Endothelial cell of umbilical vein (primary cell): ENCODE results near the gene KIAA1671. TPM values are rescaled to one million over a fixed set of nuclear protein-coding genes. Genes with fewer than 3 reads are reported as not detected.

Experiments
- BruUV-seq: library from RNA; stranded (reverse); fragments of 400-500 nt; replicated peaks from 2 replicates; lab custom pipeline; 2021; lab: Mats Ljungman, UMichigan
- CTCF ChIA-PET: fragments of 300-600, 350-600 bp; sonication (Branson Sonifier 250); formaldehyde crosslinking; loops from one replicate; lab custom pipeline; 2021; ENCODE audit warnings: antibody characterized with exemption, inconsistent platforms; lab: Charles Lee
- POLR2A ChIA-PET: fragments of 300-600, 350-600 bp; sonication (Branson Sonifier 250); formaldehyde crosslinking; loops from one replicate; lab custom pipeline; 2021; ENCODE audit warnings: antibody characterized with exemption, inconsistent platforms; lab: Charles Lee
- DNase-seq: peaks from one replicate; pipeline ENCODE4 v3.0.0-alpha.2; 2011; ENCODE audit warnings: low read depth, low spot score
- FAIRE-seq: peaks from 2 replicates; lab custom pipeline; 2011; peaks lifted over from hg19 to GRCh38; lab: Jason Lieb, UNC
- H2AFZ ChIP-seq: 2 replicates; pipeline ENCODE4 v1.6.0; 2012; ENCODE audit warnings: low read depth, low read length, control low read depth, inconsistent platforms
- H3K27ac ChIP-seq: 2 replicates; pipeline ENCODE4 v1.5.1; 2011; ENCODE audit warnings: low read depth, mild to moderate bottlenecking, control low read depth, low read length, moderate library complexity; ENCODE audit not compliant: insufficient read depth
- H3K27me3 ChIP-seq, 2 experiments: 2 replicates each; pipeline versions ENCODE4 v1.6.0 to v1.6.1; 2011; ENCODE audit warnings: low read length in 2 of 2, mixed read lengths in 1 of 2; ENCODE audit not compliant: control insufficient read depth in 2 of 2, insufficient read depth in 2 of 2
- H3K36me3 ChIP-seq, 2 experiments: 2 replicates in 1 of 2; 3 replicates in 1 of 2; pipeline ENCODE4 v1.5.1; 2011; ENCODE audit warnings: low read length in 2 of 2, mild to moderate bottlenecking in 1 of 2, moderate library complexity in 1 of 2; ENCODE audit not compliant: control insufficient read depth in 2 of 2, insufficient read depth in 2 of 2; ENCODE audit errors: extremely low read depth in 1 of 2
- H3K4me1 ChIP-seq: 3 replicates; pipeline ENCODE4 v1.5.1; 2011; ENCODE audit warnings: mild to moderate bottlenecking, low read length; ENCODE audit not compliant: control insufficient read depth, insufficient read depth; ENCODE audit errors: extremely low read depth
- H3K4me2 ChIP-seq: 2 replicates; pipeline ENCODE4 v1.6.1; 2011; ENCODE audit warnings: low read length, control low read depth, mixed read lengths; ENCODE audit not compliant: insufficient read depth
- H3K4me3 ChIP-seq, 3 experiments: fragments of 200-600 bp in 1 of 3; sonication (generic), shearing (Covaris generic) in 1 of 3; replicated peaks in 1 of 3; 2 replicates each; pipeline ENCODE4 v1.5.1; 2011 to 2016; ENCODE audit warnings: control low read depth in 3 of 3, low read length in 3 of 3, mild to moderate bottlenecking in 2 of 3, inconsistent platforms in 1 of 3, low read depth in 1 of 3, moderate library complexity in 1 of 3; ENCODE audit not compliant: insufficient read depth in 1 of 3
- H3K79me2 ChIP-seq: 2 replicates; pipeline ENCODE4 v1.6.0; 2012; ENCODE audit warnings: low read length, inconsistent platforms; ENCODE audit not compliant: control insufficient read depth, insufficient read depth
- H3K9ac ChIP-seq: replicated peaks from 2 replicates; pipeline ENCODE3; 2011; ENCODE audit warnings: low read length, control low read depth; ENCODE audit not compliant: insufficient read depth; ENCODE audit errors: extremely low read depth
- H3K9me1 ChIP-seq: replicated peaks from 3 replicates; pipeline ENCODE4 v1.6.0; 2011; ENCODE audit warnings: mild to moderate bottlenecking, low read length; ENCODE audit not compliant: control insufficient read depth, insufficient read depth; ENCODE audit errors: extremely low read depth
- H3K9me3 ChIP-seq: replicated peaks from 2 replicates; pipeline ENCODE4 v1.5.1; 2012; ENCODE audit warnings: low read length, inconsistent platforms; ENCODE audit not compliant: control insufficient read depth, insufficient read depth
- H4K20me1 ChIP-seq: replicated peaks from 2 replicates; pipeline ENCODE3; 2011; ENCODE audit warnings: mild to moderate bottlenecking, low read length; ENCODE audit not compliant: control insufficient read depth, insufficient read depth; ENCODE audit errors: extremely low read depth
- EZH2 ChIP-seq: IDR thresholded peaks from 2 replicates; pipeline ENCODE4 v1.6.1; 2012; ENCODE audit warnings: borderline replicate concordance, low read depth, mild to moderate bottlenecking, moderate library complexity, low read length, inconsistent platforms; ENCODE audit not compliant: severe bottlenecking
- FOS ChIP-seq: IDR thresholded peaks from 2 replicates; pipeline ENCODE4 v1.6.1; 2011; ENCODE audit warnings: mild to moderate bottlenecking, low read length, moderate library complexity, borderline replicate concordance; ENCODE audit not compliant: insufficient read depth
- GATA2 ChIP-seq: IDR thresholded peaks from 2 replicates; pipeline ENCODE4 v1.7.0; 2011; ENCODE audit warnings: low read depth, mild to moderate bottlenecking, moderate library complexity, mixed read lengths, low read length; ENCODE audit not compliant: insufficient read length, insufficient read depth
- JUN ChIP-seq: IDR thresholded peaks from 2 replicates; pipeline ENCODE4 v1.6.1; 2011; ENCODE audit warnings: borderline replicate concordance, low read depth; ENCODE audit not compliant: insufficient read length, insufficient read depth
- MYC ChIP-seq: IDR thresholded peaks from one replicate; pipeline ENCODE4 v1.6.1; 2011; ENCODE audit warnings: mild to moderate bottlenecking, low read depth, low read length
- POLR2A ChIP-seq: IDR thresholded peaks from 2 replicates; pipeline ENCODE4 v1.6.1; 2012; ENCODE audit warnings: low read depth, mild to moderate bottlenecking, control low read depth, low read length
- POLR2AphosphoS5 ChIP-seq: IDR thresholded peaks from 2 replicates; pipeline ENCODE4 v1.6.1; 2012; ENCODE audit warnings: low read depth, mild to moderate bottlenecking, control low read depth, low read length, moderate library complexity; ENCODE audit not compliant: insufficient read depth
- dilution Hi-C: fragments of 300-500 bp; cut with MboI; formaldehyde crosslinking; loops from one replicate; pipeline ENCODE4 v1.15.0; 2019; ENCODE audit warnings: low sequenced_read_pairs; ENCODE audit not compliant: extremely low pct_ligation_motif_present
- intact Hi-C: fragments of 100-400 bp; cut with micrococcal nuclease; formaldehyde crosslinking; loops from one replicate; pipeline ENCODE4 v1.10.0; 2022
- polyA plus RNA-seq, 4 experiments: library from polyadenylated mRNA; depleted of rRNA in 3 of 4; stranded (reverse) in 3 of 4; unstranded in 1 of 4; fragments of >200 nt; gene quantifications; 2 replicates each; pipeline versions ENCODE4 v1.2.1 to v1.2.3, GENCODE V29; 2011 to 2012; ENCODE audit warnings: missing spikeins in 1 of 4
- total RNA-seq: library from RNA; stranded (reverse); gene quantifications from 2 replicates; pipeline ENCODE4 v1.2.3, GENCODE V29; 2021
- TF ChIP-seq, protein P1 (sequence below), 2 donors: IDR thresholded peaks; 1 replicate in 1 of 2; 2 replicates in 1 of 2; pipeline ENCODE4 v1.5.1; 2011; ENCODE audit warnings: low read length in 2 of 2, mild to moderate bottlenecking in 2 of 2, moderate library complexity in 2 of 2, control low read depth in 1 of 2, inconsistent platforms in 1 of 2, low read depth in 1 of 2; ENCODE audit not compliant: insufficient read depth in 1 of 2; ENCODE audit errors: extremely low read depth in 1 of 2
- TF ChIP-seq, protein P2 (sequence below): IDR thresholded peaks from 2 replicates; pipeline ENCODE4 v1.6.1; 2011; ENCODE audit not compliant: insufficient read depth, insufficient read length

The KIAA1671 gene
- total and polyA plus RNA-seq, 2 donors (not counting 3 experiments of a cell fraction or from before 2014, with no cell fraction given) = 23.1 to 85.1 TPM

DNA sequence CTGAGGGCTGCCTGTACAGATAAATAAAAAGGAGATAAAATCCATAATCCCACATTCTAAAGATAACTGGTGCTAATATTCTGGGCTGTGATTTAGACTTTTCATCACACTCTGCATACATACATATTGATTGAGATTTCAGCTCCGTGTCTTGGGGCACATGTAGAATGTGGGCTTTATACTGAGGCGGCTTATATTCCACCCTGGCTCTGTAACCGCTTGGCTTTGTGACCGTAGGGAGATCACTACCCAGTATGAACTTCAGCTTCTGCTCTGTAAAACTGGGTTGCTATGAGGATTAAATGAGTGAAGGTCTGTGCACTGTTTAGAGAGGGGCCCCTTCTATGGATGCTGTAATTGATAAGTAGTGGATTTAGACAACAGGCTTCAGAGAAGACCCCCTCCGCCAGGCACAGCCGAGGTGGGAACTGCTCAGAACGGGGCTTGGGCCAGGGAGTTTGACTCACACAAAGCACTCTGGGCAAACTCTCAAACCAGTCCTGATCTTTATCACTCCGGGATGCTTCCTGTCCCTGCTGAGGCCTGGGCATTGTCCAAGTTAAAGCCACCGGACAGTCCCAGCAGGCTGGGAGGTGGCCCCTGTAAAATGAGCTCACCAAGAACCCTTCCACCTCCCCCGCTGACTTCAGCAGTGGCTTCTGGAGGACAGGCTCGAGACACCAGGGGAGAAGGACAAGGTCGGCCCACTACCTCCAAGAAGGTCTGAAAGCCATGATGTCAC is 17.2 kb downstream of the KIAA1671 start:
- H3K4me1 ChIP-seq = peaks cover 34% of the 10 kb centered on the region
- no TSS peak for BruUV-seq
- FAIRE-seq = peak; percentile 97
- ChIA-PET CTCF (interaction anchor here (0.7 to 1.9 kb wide), 6 partner anchors 13 to 79 kb away, joined by 3 to 6 read pairs (median 4); no protein-coding TSS in a partner anchor), POLR2A (no interaction called here)
- no peak overlapping the region for H3K4me3 ChIP-seq
- peak; percentile 86 for DNase-seq
- H3K27me3 ChIP-seq = no peaks in the 10 kb centered on the region
- no peaks in the 10 kb centered on the region for H3K9me3 ChIP-seq
- peak overlapping the region; percentile 72 for H3K9ac ChIP-seq
- peak overlapping the region; percentile 39 for H3K4me2 ChIP-seq
- intact Hi-C loops (loop anchor here (1.0 to 5.0 kb wide), 3 partner anchors 15 to 58 kb away; no protein-coding TSS in a partner anchor), dilution Hi-C loops (no loop called here)
- peaks cover 51% of the 10 kb centered on the region for H3K79me2 ChIP-seq
- H3K36me3 ChIP-seq = no peaks in the 10 kb centered on the region
- H3K27ac ChIP-seq = peak overlapping the region; percentile 82
- no peak for TF ChIP-seq FOS
- TF ChIP-seq, protein P1, sequence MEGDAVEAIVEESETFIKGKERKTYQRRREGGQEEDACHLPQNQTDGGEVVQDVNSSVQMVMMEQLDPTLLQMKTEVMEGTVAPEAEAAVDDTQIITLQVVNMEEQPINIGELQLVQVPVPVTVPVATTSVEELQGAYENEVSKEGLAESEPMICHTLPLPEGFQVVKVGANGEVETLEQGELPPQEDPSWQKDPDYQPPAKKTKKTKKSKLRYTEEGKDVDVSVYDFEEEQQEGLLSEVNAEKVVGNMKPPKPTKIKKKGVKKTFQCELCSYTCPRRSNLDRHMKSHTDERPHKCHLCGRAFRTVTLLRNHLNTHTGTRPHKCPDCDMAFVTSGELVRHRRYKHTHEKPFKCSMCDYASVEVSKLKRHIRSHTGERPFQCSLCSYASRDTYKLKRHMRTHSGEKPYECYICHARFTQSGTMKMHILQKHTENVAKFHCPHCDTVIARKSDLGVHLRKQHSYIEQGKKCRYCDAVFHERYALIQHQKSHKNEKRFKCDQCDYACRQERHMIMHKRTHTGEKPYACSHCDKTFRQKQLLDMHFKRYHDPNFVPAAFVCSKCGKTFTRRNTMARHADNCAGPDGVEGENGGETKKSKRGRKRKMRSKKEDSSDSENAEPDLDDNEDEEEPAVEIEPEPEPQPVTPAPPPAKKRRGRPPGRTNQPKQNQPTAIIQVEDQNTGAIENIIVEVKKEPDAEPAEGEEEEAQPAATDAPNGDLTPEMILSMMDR (IDR thresholded peaks at IDR 0.05; ENCODE audit: extremely low read depth in 1 of 2, insufficient read depth in 1 of 2, low read depth in 1 of 2, low read length in 2 of 2) = no peak
- no peak for TF ChIP-seq EZH2
- peak; percentile 13 for TF ChIP-seq JUN
- no peak for TF ChIP-seq POLR2A
- TF ChIP-seq MYC = no peak
- TF ChIP-seq, protein P2, sequence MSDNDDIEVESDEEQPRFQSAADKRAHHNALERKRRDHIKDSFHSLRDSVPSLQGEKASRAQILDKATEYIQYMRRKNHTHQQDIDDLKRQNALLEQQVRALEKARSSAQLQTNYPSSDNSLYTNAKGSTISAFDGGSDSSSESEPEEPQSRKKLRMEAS = no peak
- peak; percentile 98 for TF ChIP-seq GATA2
- TF ChIP-seq POLR2AphosphoS5 = peak; percentile 52
- no peaks in the 10 kb centered on the region for H3K9me1 ChIP-seq
- peak overlapping the region; percentile 8 for H2AFZ ChIP-seq
- no peaks in the 10 kb centered on the region for H4K20me1 ChIP-seq
